Peyer's patch (tissue), 4 donors: ENCODE results near the gene ATP9B. TPM values are rescaled to one million over a fixed set of nuclear protein-coding genes. Genes with fewer than 3 reads are reported as not detected.

ENCODE experiments used
- DNase-seq, 3 donors: peaks; one replicate each; pipeline ENCODE4 v3.0.0-alpha.2; 2017 to 2019
- H3K27ac ChIP-seq, 4 donors: fragments of 200-600 bp; sonication (generic); one replicate each; pipeline ENCODE4 v1.5.1; 2016 to 2019
- H3K27me3 ChIP-seq, 2 donors: fragments of 200-600 bp; sonication (generic); one replicate each; pipeline ENCODE4 v1.5.1; 2019
- H3K36me3 ChIP-seq, 3 donors: fragments of 200-600 bp; sonication (generic); one replicate each; pipeline ENCODE4 v1.5.1; 2016 to 2019
- H3K4me1 ChIP-seq, 4 donors: fragments of 200-600 bp; sonication (generic); one replicate each; pipeline ENCODE4 v1.5.1; 2016 to 2019
- H3K4me3 ChIP-seq, 4 donors: fragments of 200-600 bp; sonication (generic); 1 replicate in 3 of 4; 2 replicates in 1 of 4; pipeline ENCODE4 v1.5.1; 2016 to 2019; ENCODE audit warnings: mild to moderate bottlenecking in 1 of 4
- H3K9me3 ChIP-seq, 4 donors: fragments of 200-600 bp; sonication (generic); one replicate each; pipeline ENCODE4 v1.5.1; 2016 to 2019; ENCODE audit warnings: mild to moderate bottlenecking in 1 of 4
- POLR2A ChIP-seq, 2 donors: fragments of 450-650 bp; IDR thresholded peaks; one replicate each; pipeline ENCODE4 v1.5.1; 2017; ENCODE audit warnings: antibody characterized with exemption in 2 of 2, mild to moderate bottlenecking in 2 of 2, moderate library complexity in 2 of 2
- total RNA-seq, 4 donors: library from RNA; depleted of rRNA; stranded (reverse); fragments of >200 nt; gene quantifications; one replicate each; pipeline ENCODE4 v1.1.0, GENCODE V29; 2016
- TF ChIP-seq, protein P1 (sequence below), 6 experiments: fragments of 450-650 bp in 4 of 6; fragments of 200-600 bp in 2 of 6; sonication (generic) in 1 of 6; IDR thresholded peaks; one replicate each; pipeline ENCODE4 v1.5.1; 2017 to 2019; ENCODE audit warnings: antibody characterized with exemption in 6 of 6, mild to moderate bottlenecking in 3 of 6, moderate library complexity in 1 of 6

The ATP9B gene
- total RNA-seq, 4 donors from 2014 or later, result 37.5 to 107 (median 61.9) TPM

GRCh38 chr18:79379931-79380815 is 311.0 kb downstream of the ATP9B start:
- peak in 1 of 3 donors; percentile 15 for DNase-seq
- Histone ChIP-seq H3K4me1 (peaks cover 0 to 6% (median 3%) of the 10 kb centered on the region in 4 donors), H3K36me3 (peaks cover 0 to 11% (median 0%) of the 10 kb centered on the region in 3 donors), H3K9me3 (no peaks in the 10 kb centered on the region), H3K27me3 (no peaks in the 10 kb centered on the region), H3K4me3 (no peak overlapping the region), H3K27ac (no peak overlapping the region)
- TF ChIP-seq, protein P1, sequence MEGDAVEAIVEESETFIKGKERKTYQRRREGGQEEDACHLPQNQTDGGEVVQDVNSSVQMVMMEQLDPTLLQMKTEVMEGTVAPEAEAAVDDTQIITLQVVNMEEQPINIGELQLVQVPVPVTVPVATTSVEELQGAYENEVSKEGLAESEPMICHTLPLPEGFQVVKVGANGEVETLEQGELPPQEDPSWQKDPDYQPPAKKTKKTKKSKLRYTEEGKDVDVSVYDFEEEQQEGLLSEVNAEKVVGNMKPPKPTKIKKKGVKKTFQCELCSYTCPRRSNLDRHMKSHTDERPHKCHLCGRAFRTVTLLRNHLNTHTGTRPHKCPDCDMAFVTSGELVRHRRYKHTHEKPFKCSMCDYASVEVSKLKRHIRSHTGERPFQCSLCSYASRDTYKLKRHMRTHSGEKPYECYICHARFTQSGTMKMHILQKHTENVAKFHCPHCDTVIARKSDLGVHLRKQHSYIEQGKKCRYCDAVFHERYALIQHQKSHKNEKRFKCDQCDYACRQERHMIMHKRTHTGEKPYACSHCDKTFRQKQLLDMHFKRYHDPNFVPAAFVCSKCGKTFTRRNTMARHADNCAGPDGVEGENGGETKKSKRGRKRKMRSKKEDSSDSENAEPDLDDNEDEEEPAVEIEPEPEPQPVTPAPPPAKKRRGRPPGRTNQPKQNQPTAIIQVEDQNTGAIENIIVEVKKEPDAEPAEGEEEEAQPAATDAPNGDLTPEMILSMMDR (IDR thresholded peaks at IDR 0.05), result no peak

DNA sequence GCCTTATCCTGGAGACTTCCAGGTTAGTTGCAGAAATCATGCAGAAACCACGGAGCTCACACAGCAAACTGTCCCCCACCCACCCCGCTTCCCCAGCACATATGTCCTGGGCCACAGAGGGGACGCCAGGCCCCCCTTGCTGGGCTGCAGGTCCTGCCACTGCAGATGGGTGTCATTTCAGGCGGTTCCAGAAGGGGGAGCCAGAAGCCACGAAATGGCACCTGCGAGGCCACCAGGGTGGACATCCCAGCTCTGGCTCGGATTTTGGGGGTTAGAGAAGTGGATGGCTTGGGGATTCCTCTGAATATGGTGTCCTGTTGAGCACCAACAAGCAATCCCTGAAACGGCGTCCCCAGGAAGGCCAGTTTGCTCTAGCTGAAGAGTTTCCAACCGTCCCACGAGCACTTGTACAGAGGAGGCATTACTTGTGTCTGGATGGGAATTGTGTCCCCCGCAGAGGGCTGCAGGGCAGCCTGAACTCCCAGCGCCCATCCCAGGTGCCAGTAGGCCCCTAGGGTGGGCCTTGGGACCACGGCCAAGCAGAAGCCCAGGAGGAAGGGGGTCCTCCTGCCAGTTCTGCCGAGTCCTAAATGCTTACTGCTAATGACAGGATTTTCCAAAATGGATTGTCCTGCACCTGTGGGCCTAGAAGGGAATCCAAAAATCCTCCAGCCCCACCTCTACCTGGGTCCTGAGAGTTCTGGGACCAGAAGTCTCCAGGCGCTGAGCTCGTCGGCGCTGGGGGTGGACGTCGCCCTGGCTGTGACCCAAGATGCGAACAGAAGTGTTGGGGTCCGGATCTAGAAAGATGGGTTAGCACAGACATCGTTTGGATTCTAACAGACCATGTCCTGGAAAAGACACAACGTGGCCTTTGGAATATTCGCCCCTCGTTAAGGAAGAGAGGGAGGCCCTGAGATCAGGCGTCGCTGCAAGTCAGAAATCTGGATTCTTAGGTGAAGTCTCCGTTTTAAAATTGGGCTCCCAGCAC is 311.9 kb downstream of the ATP9B start:
- no peaks in the 10 kb centered on the region for H3K9me3 ChIP-seq
- TF ChIP-seq, protein P1 (IDR thresholded peaks at IDR 0.05), result peak; percentile 74 to 88 (median 78)
- TF ChIP-seq POLR2A (IDR thresholded peaks at IDR 0.05), result no peak
- H3K27ac ChIP-seq, result no peak overlapping the region
- DNase-seq, result peak; percentile 68 to 85 (median 77)
- no peaks in the 10 kb centered on the region for H3K27me3 ChIP-seq
- peaks cover 0 to 6% (median 3%) of the 10 kb centered on the region in 4 donors for H3K4me1 ChIP-seq
- peaks cover 0 to 11% (median 0%) of the 10 kb centered on the region in 3 donors for H3K36me3 ChIP-seq
- no peak overlapping the region for H3K4me3 ChIP-seq

DNA sequence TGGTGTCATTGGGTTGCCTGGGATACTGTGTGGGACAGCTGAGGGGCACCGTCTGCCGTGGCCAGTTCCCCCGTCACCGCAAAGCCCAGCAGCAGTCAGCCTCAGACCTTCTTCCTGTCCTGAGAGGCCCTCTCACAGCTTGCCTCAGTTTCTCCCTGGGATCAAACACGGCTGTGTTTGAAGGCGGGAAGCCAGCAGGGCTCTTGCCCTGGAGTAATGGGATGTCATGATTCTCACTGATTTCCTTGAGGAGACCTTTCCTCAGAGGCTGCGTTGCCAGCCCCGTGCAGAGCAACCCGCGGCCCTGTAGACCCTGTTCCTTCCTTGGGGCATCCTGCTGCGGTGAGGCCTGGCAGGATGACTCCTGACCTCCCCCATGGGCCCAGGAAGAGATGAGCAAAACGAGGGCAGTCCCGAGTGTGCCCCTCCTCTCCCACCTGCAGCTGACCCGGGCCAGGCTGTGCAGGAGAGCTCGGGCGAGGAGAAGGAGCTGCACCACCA is 312.7 kb downstream of the ATP9B start:
- peaks cover 0 to 8% (median 0%) of the 10 kb centered on the region in 3 donors for H3K36me3 ChIP-seq
- H3K4me3 ChIP-seq, result no peak overlapping the region
- no peaks in the 10 kb centered on the region for H3K27me3 ChIP-seq
- H3K27ac ChIP-seq, result no peak overlapping the region
- H3K9me3 ChIP-seq, result no peaks in the 10 kb centered on the region
- TF ChIP-seq, protein P1 (IDR thresholded peaks at IDR 0.05), result no peak
- TF ChIP-seq POLR2A (IDR thresholded peaks at IDR 0.05), result no peak
- peaks cover 0 to 6% (median 3%) of the 10 kb centered on the region in 4 donors for H3K4me1 ChIP-seq
- DNase-seq, result no peak

- TF ChIP-seq POLR2A (IDR thresholded peaks at IDR 0.05), result no peak
- TF ChIP-seq, protein P1 (IDR thresholded peaks at IDR 0.05), result no peak
- H3K4me3 ChIP-seq, result no peak overlapping the region
- no peaks in the 10 kb centered on the region for H3K9me3 ChIP-seq
- H3K36me3 ChIP-seq, result no peaks in the 10 kb centered on the region
- H3K4me1 ChIP-seq, result peaks cover 0 to 6% (median 3%) of the 10 kb centered on the region in 4 donors
- no peak overlapping the region for H3K27ac ChIP-seq
- DNase-seq, result peak in 2 of 3 donors; percentile 14 to 49
- no peaks in the 10 kb centered on the region for H3K27me3 ChIP-seq
Observed at GRCh38 chr18:79382681-79383387, 313.6 kb downstream of the ATP9B start.
